Stimulated activated naive CD8-positive, alpha-beta T cell treated with anti-CD3 and anti-CD28 coated beads, Interleukin-15, Interleukin-2, amounts not matched to agents 100 ng/mL and 50 ng/mL, for 24 hours (primary cell): ENCODE results near the gene SLC23A1.
A peak's percentile ranks its signal among the peaks of the same experiment; 100 is the strongest.
"Not testable (repeated sequence)": the region's sequence is repeated elsewhere in the genome, so short reads cannot be mapped to it uniquely, and the experiment has no call there.

Source experiments
- H3K27ac Mint-ChIP-seq: one replicate; pipeline ENCODE4 v1.8.0; 2021; ENCODE audit warnings: mild to moderate bottlenecking, mixed read lengths
- H3K27me3 Mint-ChIP-seq: one replicate; pipeline ENCODE4 v1.8.0; 2021; ENCODE audit warnings: mixed read lengths
- H3K36me3 Mint-ChIP-seq: one replicate; pipeline ENCODE4 v1.8.0; 2021; ENCODE audit warnings: low read depth, mixed read lengths
- H3K4me1 Mint-ChIP-seq: one replicate; pipeline ENCODE4 v1.8.0; 2021; ENCODE audit warnings: low read depth, mixed read lengths
- H3K4me3 Mint-ChIP-seq: one replicate; pipeline ENCODE4 v1.8.0; 2021; ENCODE audit warnings: mild to moderate bottlenecking, mixed read lengths
- H3K9me3 Mint-ChIP-seq: one replicate; pipeline ENCODE4 v1.8.0; 2021; ENCODE audit warnings: mixed read lengths

The SLC23A1 gene

GRCh38 chr5:139413153-139413552 is 30.1 kb upstream of the SLC23A1 start:
- no peaks in the 10 kb centered on the region for H3K27me3 Mint-ChIP-seq
- H3K36me3 Mint-ChIP-seq = peaks cover 39% of the 10 kb centered on the region
- peaks cover 56% of the 10 kb centered on the region for H3K4me1 Mint-ChIP-seq
- H3K9me3 Mint-ChIP-seq = no peaks in the 10 kb centered on the region
- H3K4me3 Mint-ChIP-seq = no peak overlapping the region
- peak overlapping the region; percentile 87 for H3K27ac Mint-ChIP-seq

- Mint-ChIP-seq H3K4me3 (no peak overlapping the region), H3K36me3 (peaks cover 32% of the 10 kb centered on the region), H3K27ac (no peak overlapping the region), H3K4me1 (peaks cover 44% of the 10 kb centered on the region), H3K27me3 (no peaks in the 10 kb centered on the region), H3K9me3 (no peaks in the 10 kb centered on the region)
These were observed 28.1 kb upstream of the SLC23A1 start for GRCh38 chr5:139410993-139411828.

GRCh38 chr5:139410121-139410992 is 27.3 kb upstream of the SLC23A1 start:
- H3K4me1 Mint-ChIP-seq = peaks cover 36% of the 10 kb centered on the region
- no peaks in the 10 kb centered on the region for H3K27me3 Mint-ChIP-seq
- no peaks in the 10 kb centered on the region for H3K9me3 Mint-ChIP-seq
- H3K27ac Mint-ChIP-seq = no peak overlapping the region
- no peak overlapping the region for H3K4me3 Mint-ChIP-seq
- H3K36me3 Mint-ChIP-seq = peaks cover 28% of the 10 kb centered on the region

- H3K27ac Mint-ChIP-seq, H3K4me3 Mint-ChIP-seq, H3K27me3 Mint-ChIP-seq, H3K9me3 Mint-ChIP-seq: not testable (repeated sequence)
- Mint-ChIP-seq H3K4me1 (peaks cover 35% of the 10 kb centered on the region), H3K36me3 (peaks cover 22% of the 10 kb centered on the region)
These were observed 26.0 kb upstream of the SLC23A1 start for GRCh38 chr5:139409116-139409515.

GRCh38 chr5:139408191-139408590 is 25.1 kb upstream of the SLC23A1 start:
- peaks cover 13% of the 10 kb centered on the region for H3K36me3 Mint-ChIP-seq
- no peaks in the 10 kb centered on the region for H3K27me3 Mint-ChIP-seq
- no peaks in the 10 kb centered on the region for H3K9me3 Mint-ChIP-seq
- no peak overlapping the region for H3K27ac Mint-ChIP-seq
- H3K4me3 Mint-ChIP-seq = no peak overlapping the region
- peaks cover 34% of the 10 kb centered on the region for H3K4me1 Mint-ChIP-seq

- Mint-ChIP-seq H3K27me3 (no peaks in the 10 kb centered on the region), H3K9me3 (no peaks in the 10 kb centered on the region), H3K4me3 (no peak overlapping the region), H3K36me3 (peaks cover 8% of the 10 kb centered on the region), H3K27ac (peak overlapping the region; percentile 40), H3K4me1 (peaks cover 34% of the 10 kb centered on the region)
These were observed 24.4 kb upstream of the SLC23A1 start for GRCh38 chr5:139407517-139407916.

GRCh38 chr5:139406963-139407362 is 23.9 kb upstream of the SLC23A1 start:
- H3K4me3 Mint-ChIP-seq = no peak overlapping the region
- no peak overlapping the region for H3K27ac Mint-ChIP-seq
- peaks cover 7% of the 10 kb centered on the region for H3K36me3 Mint-ChIP-seq

GRCh38 chr5:139404484-139404840 is 21.4 kb upstream of the SLC23A1 start:
- H3K9me3 Mint-ChIP-seq = no peaks in the 10 kb centered on the region
- H3K4me1 Mint-ChIP-seq = peaks cover 38% of the 10 kb centered on the region
- no peaks in the 10 kb centered on the region for H3K36me3 Mint-ChIP-seq
- H3K4me3 Mint-ChIP-seq = peak overlapping the region; percentile 94
- H3K27ac Mint-ChIP-seq = peak overlapping the region; percentile 100
- no peaks in the 10 kb centered on the region for H3K27me3 Mint-ChIP-seq

More at GRCh38 chr5:139406963-139407362, 23.9 kb upstream of the SLC23A1 start:
- H3K4me1 Mint-ChIP-seq = peaks cover 33% of the 10 kb centered on the region
- no peaks in the 10 kb centered on the region for H3K27me3 Mint-ChIP-seq
- H3K9me3 Mint-ChIP-seq = no peaks in the 10 kb centered on the region

GRCh38 chr5:139403787-139404483 is 20.8 kb upstream of the SLC23A1 start, which contains the start of gene SPATA24:
TSS of gene SPATA24 (minus strand) at chr5:139404089. CDS start at chr5:139404060, 29 bp downstream.
- H3K4me3 Mint-ChIP-seq = peak within 1 kb of the TSS; percentile 94
- no peaks in the 10 kb centered on the region for H3K27me3 Mint-ChIP-seq
- no peaks in the 10 kb centered on the region for H3K36me3 Mint-ChIP-seq
- H3K9me3 Mint-ChIP-seq = no peaks in the 10 kb centered on the region
- peak within 1 kb of the TSS; percentile 100 for H3K27ac Mint-ChIP-seq
- H3K4me1 Mint-ChIP-seq = peaks cover 43% of the 10 kb centered on the region

GRCh38 chr5:139403418-139403786 is 20.3 kb upstream of the SLC23A1 start:
- H3K4me3 Mint-ChIP-seq = peak overlapping the region; percentile 94
- no peaks in the 10 kb centered on the region for H3K9me3 Mint-ChIP-seq
- H3K36me3 Mint-ChIP-seq = no peaks in the 10 kb centered on the region
- no peaks in the 10 kb centered on the region for H3K27me3 Mint-ChIP-seq
- H3K27ac Mint-ChIP-seq = peak overlapping the region; percentile 100
- H3K4me1 Mint-ChIP-seq = peaks cover 43% of the 10 kb centered on the region

- Mint-ChIP-seq H3K9me3 (no peaks in the 10 kb centered on the region), H3K4me3 (peak overlapping the region; percentile 94), H3K4me1 (peaks cover 44% of the 10 kb centered on the region), H3K36me3 (no peaks in the 10 kb centered on the region), H3K27ac (peak overlapping the region; percentile 100), H3K27me3 (no peaks in the 10 kb centered on the region)
These were observed 19.6 kb upstream of the SLC23A1 start for GRCh38 chr5:139402561-139403158.

- Mint-ChIP-seq H3K4me1 (peaks cover 43% of the 10 kb centered on the region), H3K27me3 (no peaks in the 10 kb centered on the region), H3K9me3 (no peaks in the 10 kb centered on the region), H3K27ac (no peak overlapping the region), H3K36me3 (no peaks in the 10 kb centered on the region), H3K4me3 (no peak overlapping the region)
These were observed 18.4 kb upstream of the SLC23A1 start for GRCh38 chr5:139401546-139401945.

GRCh38 chr5:139399501-139400121 is 16.5 kb upstream of the SLC23A1 start:
- Mint-ChIP-seq H3K4me3 (no peak overlapping the region), H3K36me3 (peaks cover 5% of the 10 kb centered on the region), H3K4me1 (peaks cover 42% of the 10 kb centered on the region)

GRCh38 chr5:139397921-139398320 is 14.8 kb upstream of the SLC23A1 start:
- Mint-ChIP-seq H3K9me3 (no peaks in the 10 kb centered on the region), H3K4me3 (no peak overlapping the region), H3K27ac (no peak overlapping the region), H3K4me1 (peaks cover 33% of the 10 kb centered on the region), H3K36me3 (peaks cover 5% of the 10 kb centered on the region), H3K27me3 (no peaks in the 10 kb centered on the region)

More at GRCh38 chr5:139399501-139400121, 16.5 kb upstream of the SLC23A1 start:
- Mint-ChIP-seq H3K27me3 (no peaks in the 10 kb centered on the region), H3K9me3 (no peaks in the 10 kb centered on the region), H3K27ac (peak overlapping the region; percentile 34)
